ENCODE data around the gene NDFIP2. TPM values are rescaled to one million over a fixed set of nuclear protein-coding genes. Genes with fewer than 3 reads are reported as not detected.
"Not testable (repeated sequence)": the region's sequence is repeated elsewhere in the genome, so short reads cannot be mapped to it uniquely, and the experiment has no call there.

NDFIP2 gene
- total and polyA plus RNA-seq, 4 donors, result 6.4 to 14.7 (median 13.7) TPM

DNA sequence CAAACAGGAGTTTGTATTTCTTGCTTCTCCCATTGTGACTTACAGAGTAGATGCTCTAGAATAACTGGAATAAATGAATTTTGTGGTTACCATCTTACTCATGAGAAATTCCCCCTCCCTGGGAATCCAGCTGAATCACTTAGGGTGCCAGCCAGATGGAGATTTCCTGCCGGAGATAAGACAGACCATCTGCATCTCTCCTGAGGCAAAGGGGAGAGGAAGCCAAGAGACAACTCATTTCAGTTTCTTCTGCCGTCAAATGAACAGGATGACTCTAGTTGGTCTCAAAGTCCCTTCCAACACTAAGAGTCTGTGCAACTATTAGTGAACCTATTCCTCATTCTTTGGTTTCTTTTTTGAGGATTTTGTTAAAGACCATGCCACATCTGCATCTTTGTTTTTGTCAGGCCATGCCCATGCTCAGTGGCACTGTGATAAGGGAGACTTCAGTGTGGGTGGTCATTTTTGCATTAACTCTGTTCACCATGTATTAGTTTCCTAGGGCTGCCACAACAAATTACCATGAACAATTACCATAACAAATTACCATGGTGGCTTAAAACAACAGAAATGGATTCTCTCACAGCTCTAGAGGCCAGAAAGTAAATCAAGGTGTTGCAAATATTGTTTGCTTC is 112.8 kb downstream of the NDFIP2 start:
- intact Hi-C loops (cut with DNase I), result no loop called here
- Histone ChIP-seq H3K27ac (ENCODE audit: low read depth in 1 of 2, low read length in 2 of 2) (no peak overlapping the region), H3K4me1 (ENCODE audit: control insufficient read depth in 1 of 2, insufficient read depth in 2 of 2, low read length in 2 of 2) (no peaks in the 10 kb centered on the region), H3K36me3 (ENCODE audit: control insufficient read depth in 1 of 2, insufficient read depth in 2 of 2, low read length in 1 of 2) (no peaks in the 10 kb centered on the region), H3K4me3 (ENCODE audit: low read length in 2 of 2) (no peak overlapping the region), H3K27me3 (ENCODE audit: control insufficient read depth in 1 of 2, insufficient read depth in 2 of 2, low read length in 1 of 2) (no peaks in the 10 kb centered on the region), H3K9me3 (ENCODE audit: control insufficient read depth, low read length) (no peaks in the 10 kb centered on the region)
- 55 to 67% methylated on average over 2 of the region's 2 CpGs for WGBS, 2 donors
- DNase-seq (no peak), ATAC-seq (ENCODE audit: low FRiP score) (no peak)

DNA sequence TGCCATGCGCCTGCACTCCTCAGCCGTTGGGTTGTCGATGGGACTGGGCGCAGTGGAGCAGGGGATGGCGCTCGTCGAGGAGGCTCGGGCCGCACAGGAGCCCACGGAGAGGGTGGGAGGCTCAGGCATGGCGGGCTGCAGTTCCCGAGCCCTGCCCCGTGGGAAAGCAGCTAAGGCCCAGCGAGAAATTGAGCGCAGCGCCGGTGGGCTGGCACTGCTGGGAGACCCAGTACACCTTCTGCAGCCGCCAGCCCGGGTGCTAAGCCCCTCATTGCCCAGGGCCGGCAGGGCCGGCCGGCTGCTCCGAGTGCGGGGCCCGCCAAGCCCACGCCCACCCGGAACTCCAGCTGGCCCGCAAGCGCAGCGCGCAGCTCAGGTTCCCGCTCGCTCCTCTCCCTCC is 119.2 kb downstream of the NDFIP2 start:
- H3K4me1 ChIP-seq (ENCODE audit: control insufficient read depth in 1 of 2, insufficient read depth in 2 of 2, low read length in 2 of 2); H3K36me3 ChIP-seq (ENCODE audit: control insufficient read depth in 1 of 2, insufficient read depth in 2 of 2, low read length in 1 of 2); H3K4me3 ChIP-seq (ENCODE audit: low read length in 2 of 2); ATAC-seq (ENCODE audit: low FRiP score); H3K9me3 ChIP-seq (ENCODE audit: control insufficient read depth, low read length); H3K27ac ChIP-seq (ENCODE audit: low read depth in 1 of 2, low read length in 2 of 2); H3K27me3 ChIP-seq (ENCODE audit: control insufficient read depth in 1 of 2, insufficient read depth in 2 of 2, low read length in 1 of 2); intact Hi-C loops (cut with DNase I); DNase-seq: not testable (repeated sequence)
- 95 to 97% methylated on average over 30 to 33 of the region's 33 CpGs for WGBS, 2 donors

DNA sequence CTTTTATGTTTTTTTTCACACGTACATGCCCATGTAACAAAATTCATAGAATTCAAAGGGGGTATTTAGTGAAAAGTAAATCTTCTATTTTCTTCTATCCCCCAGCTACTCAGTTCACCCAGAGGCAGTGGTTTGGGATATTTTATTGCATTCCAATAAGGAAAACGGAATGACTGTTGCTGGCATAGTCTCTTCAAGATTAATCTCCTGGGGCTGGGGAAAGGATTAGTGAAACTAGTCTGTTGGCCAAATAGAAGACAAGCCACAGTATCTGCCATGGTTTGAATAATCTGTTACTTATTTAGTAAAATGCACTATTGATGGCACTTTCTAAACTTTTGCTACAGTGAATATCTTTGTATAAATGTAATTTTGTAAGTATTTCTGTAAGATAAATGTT is 122.0 kb downstream of the NDFIP2 start:
- Histone ChIP-seq H3K27ac (ENCODE audit: low read depth in 1 of 2, low read length in 2 of 2) (no peak overlapping the region), H3K9me3 (ENCODE audit: control insufficient read depth, low read length) (no peaks in the 10 kb centered on the region), H3K36me3 (ENCODE audit: control insufficient read depth in 1 of 2, insufficient read depth in 2 of 2, low read length in 1 of 2) (no peaks in the 10 kb centered on the region), H3K4me1 (ENCODE audit: control insufficient read depth in 1 of 2, insufficient read depth in 2 of 2, low read length in 2 of 2) (no peaks in the 10 kb centered on the region), H3K27me3 (ENCODE audit: control insufficient read depth in 1 of 2, insufficient read depth in 2 of 2, low read length in 1 of 2) (no peaks in the 10 kb centered on the region), H3K4me3 (ENCODE audit: low read length in 2 of 2) (no peak overlapping the region)
- ATAC-seq (ENCODE audit: low FRiP score) (no peak), DNase-seq (no peak)
- intact Hi-C loops (cut with DNase I), result no loop called here
- 77% methylated on average over 2 of the region's 2 CpGs for WGBS, 2 donors

DNA sequence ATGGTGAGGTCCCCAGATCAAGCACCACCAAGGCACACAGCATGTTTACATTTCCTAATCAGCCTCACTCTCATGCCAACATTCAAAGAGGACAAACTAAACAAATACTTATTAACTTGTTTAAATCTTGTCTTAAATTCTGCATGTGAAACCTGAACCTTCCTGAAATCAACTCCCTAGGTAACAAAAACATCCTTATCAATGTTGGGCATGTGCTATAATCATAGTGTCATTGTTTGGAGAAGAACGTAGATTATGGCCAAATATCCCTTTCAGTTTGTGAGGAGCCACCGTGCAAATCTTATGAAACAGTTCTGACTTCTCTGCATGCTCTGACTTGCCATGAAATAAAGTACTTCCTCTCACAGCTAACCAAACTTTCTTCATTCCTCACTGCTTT is 123.8 kb downstream of the NDFIP2 start:
- H3K27ac ChIP-seq (ENCODE audit: low read depth in 1 of 2, low read length in 2 of 2), result no peak overlapping the region
- no peak overlapping the region for H3K4me3 ChIP-seq (ENCODE audit: low read length in 2 of 2)
- WGBS, 2 donors, result 3 to 8% methylated on average over 2 of the region's 2 CpGs
- H3K4me1 ChIP-seq (ENCODE audit: control insufficient read depth in 1 of 2, insufficient read depth in 2 of 2, low read length in 2 of 2), result no peaks in the 10 kb centered on the region
- DNase-seq, result no peak
- no peaks in the 10 kb centered on the region for H3K27me3 ChIP-seq (ENCODE audit: control insufficient read depth in 1 of 2, insufficient read depth in 2 of 2, low read length in 1 of 2)
- no peak for ATAC-seq (ENCODE audit: low FRiP score)
- intact Hi-C loops (cut with DNase I), result no loop called here
- H3K9me3 ChIP-seq (ENCODE audit: control insufficient read depth, low read length), result no peaks in the 10 kb centered on the region
- H3K36me3 ChIP-seq (ENCODE audit: control insufficient read depth in 1 of 2, insufficient read depth in 2 of 2, low read length in 1 of 2), result no peaks in the 10 kb centered on the region

Other genes starting within 250 kb of the NDFIP2 start
- gene RBM26, start 74.9 kb upstream of the NDFIP2 start, total RNA-seq, result 10 to 100 TPM; 37.5 to 54.6 TPM
- 10 to 100 TPM in 1 of 2 donors, 1 to 10 TPM in 1; 5.5 to 21.7 TPM for gene RBM26, start 74.9 kb upstream of the NDFIP2 start, polyA plus RNA-seq

All from aorta (tissue), 5 donors.